GM18508 (cell line): ENCODE measurements around the gene MXD3.
"Not testable (repeated sequence)": the region's sequence is repeated elsewhere in the genome, so short reads cannot be mapped to it uniquely, and the experiment has no call there.

Source experiments
- ATAC-seq: cut with Tn5 transposase; IDR thresholded peaks from one replicate; pipeline ENCODE4 v1.9.1; 2021; ENCODE audit warnings: moderate number of reproducible peaks; ENCODE audit not compliant: insufficient read depth, unreplicated experiment

Gene MXD3

DNA sequence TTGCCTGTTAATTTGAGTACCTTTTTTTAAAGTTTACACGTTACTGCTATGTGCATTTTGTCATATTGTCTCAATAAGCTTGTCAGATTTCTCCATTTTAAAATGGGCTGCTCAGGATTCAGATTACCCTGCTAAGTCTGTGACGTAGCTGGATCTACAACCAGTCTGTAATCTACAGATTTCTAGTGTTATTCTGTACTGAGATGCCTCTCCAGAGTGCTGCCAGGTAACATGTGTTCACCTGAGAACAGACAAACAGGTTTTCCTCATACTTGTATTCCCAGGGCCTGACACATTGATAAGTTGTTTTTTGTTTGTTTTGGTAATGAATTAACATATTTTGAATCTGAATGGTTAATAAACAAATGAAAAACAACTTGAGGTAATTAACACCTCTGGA, 23.5 kb downstream of the MXD3 start:
- no peak for ATAC-seq

DNA sequence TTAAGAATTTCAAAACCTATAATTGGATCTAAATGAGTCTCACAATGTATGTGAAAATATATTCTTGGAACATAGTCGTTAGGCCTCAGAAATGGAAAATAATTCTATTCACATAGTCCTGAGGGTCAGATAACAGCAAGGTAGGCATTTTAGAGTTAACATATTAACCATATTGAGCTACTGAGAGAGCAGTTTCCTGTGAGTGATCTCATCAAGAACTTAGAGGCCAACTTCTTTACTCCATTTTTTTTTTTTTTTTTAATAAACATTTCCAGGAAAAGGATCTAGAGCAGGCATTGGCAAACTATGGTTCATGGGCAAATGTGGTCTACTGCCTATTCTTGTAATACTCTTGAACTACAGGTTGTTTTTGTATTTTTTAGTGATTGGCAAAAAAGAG, 34.8 kb downstream of the MXD3 start:
- ATAC-seq = no peak

DNA sequence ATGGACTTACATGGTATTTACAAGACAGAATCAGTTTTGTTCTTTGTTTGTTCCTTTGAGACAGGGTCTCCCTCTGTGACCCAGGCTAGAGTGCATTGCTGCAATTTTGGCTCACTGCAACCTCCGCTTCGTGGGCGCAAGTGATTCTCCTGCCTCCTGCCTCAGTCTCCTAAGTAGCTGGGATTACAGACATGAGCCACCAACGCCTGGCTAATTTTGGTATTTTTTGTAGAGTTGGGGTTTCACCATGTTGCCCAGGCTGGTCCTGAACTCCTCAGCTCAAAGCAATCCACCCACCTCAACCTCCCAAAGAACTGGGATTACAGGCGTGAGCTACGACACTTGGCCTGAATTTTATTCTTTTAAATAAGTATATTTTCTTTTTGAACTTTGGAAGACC, 35.8 kb downstream of the MXD3 start:
- no peak for ATAC-seq

DNA sequence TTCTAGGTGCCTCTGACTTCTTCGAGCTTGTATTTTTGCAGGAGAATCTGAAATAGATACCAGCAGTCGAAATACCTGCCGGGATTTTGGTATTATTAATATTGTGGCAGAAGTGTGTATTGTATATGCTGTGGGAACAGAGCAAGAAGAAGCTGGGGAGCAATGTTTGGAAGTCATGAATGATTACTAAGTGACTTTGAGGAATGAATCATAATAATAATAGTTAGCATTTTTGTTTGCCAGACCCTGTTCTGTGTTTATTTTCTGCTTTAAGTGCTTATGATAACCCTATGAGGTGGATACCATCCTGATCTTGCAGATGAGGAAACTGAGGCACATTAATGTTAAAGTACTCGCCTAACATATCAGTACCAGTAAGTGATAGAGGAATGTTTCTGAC, 40.6 kb downstream of the MXD3 start:
- no peak for ATAC-seq

DNA sequence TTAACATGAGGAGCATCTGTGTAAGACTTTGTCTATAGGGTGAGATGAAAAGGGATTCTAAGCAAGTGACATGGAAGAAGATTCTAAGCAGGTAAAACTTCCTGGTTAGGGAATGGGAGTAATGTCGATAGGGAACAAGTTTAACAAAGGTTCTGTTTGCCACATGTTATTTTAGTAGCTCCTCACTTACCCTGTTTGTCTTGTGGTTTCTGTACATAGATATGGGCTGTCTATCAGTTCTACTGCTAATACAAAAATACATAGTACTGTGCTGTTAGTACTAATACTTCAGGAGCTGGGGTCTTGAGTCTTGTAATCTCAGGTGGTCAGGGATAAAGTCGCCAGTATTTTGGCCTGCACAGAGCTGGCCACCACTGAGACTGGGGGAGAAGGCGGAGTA, 41.0 kb downstream of the MXD3 start:
- ATAC-seq = no peak

DNA sequence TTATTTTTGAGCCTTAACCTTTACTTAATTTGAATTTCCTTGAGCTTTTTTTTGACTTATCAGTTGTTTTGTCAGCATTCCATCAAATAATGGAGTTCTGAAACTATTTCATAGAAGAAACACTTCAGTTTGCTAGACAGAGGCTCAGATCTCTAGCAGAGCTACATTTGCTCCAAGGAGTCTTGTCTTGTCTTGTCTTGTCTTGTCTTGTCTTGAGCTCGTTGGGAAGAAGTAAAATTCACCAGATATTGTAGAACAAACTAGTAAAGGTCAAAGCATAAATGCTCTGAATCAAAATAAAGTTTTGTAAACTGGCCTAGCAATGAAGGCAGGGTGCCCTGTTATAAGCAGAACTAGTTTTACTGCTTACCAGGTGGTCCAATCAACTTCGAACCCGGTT, 41.7 kb downstream of the MXD3 start:
- no peak for ATAC-seq

DNA sequence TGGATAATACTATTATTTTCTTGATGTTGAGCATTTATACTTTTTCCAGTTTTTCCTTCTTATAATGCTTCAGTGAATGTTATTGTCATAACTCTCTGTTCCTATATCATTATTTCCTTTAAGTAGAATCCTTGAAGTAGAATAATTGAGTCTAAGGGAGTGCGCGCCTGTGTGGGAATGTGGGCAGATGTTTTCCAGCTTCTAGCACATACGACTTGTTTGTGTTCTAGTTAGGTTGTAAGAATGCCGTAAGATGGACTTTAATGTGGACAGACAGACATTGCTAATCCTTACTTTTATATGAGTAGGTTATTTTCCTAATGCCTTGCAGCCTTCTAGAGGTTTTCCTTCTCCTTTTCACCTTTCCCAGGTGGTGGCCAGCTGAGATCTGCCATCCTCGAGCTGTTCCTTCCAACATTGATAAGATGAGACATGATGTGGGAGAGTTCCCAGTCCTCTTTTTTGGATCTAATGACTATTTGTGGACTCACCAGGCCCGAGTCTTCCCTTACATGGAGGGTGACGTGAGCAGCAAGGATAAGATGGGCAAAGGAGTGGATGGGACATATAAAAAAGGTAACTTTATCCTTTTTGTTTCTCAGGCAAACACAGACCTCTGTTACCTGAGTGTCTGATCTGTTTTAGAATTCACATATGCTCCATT, 42.3 kb downstream of the MXD3 start:
- ATAC-seq = no peak

DNA sequence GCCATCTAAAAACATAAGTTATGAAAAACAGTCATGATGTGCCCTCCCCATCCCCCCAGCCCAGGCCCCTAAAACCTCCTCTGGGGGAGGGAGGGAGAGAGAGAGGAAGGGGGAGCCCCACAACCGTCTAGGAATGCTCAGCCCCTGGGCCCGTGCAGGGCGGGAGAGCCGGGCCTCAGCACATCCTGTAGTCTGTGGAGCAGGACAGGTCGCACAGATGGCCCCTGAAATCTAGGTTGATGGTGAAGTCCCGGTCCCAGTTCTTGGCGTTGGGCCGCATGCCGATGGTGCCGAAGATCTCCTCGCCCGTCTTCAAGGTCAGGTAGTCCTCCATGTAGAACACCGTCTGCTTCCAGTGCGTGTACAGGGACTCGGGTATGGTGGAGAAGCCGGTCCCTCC, 46.3 kb downstream of the MXD3 start:
- ATAC-seq = no peak

DNA sequence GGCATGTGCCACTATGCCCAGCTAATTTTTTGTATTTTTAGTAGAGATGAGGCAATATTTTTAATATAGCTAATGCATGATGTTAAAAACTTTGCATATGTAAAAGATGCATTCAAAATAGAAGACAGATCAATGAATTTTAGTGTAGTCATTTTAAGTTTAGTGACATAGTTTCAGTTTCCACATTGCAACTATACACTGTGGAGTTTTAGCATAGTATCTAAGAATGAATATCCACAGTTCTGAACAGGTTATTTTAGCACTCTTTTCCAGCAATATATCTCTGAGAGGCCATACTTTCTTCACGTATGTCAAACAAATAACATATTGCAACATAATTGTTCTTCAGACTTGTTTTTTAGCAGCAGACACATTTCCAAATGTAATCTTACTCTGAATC, 47.5 kb downstream of the MXD3 start:
- ATAC-seq = no peak

DNA sequence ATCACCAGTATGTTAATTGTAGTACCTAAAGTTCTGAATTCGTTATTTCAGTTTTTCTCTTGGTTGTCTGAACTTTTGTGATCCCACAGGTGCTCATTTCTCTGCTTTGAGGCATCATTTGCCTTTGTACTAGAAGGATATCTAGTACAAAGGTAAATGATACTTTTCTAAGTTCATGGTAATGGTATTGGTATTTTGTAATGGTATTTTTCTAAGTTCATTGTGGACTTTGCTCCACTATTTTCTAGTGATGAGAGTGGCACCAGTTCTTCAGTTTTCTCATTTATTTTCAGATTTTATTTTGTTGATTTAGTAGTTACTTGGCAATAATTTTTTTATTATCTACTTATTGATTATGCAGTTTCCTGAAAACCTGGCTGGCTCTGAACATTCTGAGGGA, 50.2 kb downstream of the MXD3 start:
- no peak for ATAC-seq

DNA sequence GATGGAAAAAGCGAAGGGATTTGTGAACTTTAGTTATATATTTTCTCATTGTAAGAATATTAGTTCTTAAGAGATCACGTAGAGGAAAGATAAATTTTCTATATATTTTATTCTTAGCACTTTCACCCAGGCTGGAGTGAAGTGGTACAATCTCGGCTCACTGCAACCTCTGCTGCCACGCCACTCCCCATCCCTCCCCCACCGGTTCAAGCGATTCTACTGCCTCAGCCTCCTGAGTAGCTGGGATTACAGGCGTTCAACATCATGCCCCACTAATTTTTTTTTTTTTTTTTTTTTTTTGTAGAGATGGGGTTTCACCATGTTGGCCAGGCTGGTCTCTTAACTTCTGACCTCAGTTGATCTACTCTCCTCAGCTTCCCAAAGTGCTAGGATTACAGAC, 50.7 kb downstream of the MXD3 start:
- no peak for ATAC-seq

DNA sequence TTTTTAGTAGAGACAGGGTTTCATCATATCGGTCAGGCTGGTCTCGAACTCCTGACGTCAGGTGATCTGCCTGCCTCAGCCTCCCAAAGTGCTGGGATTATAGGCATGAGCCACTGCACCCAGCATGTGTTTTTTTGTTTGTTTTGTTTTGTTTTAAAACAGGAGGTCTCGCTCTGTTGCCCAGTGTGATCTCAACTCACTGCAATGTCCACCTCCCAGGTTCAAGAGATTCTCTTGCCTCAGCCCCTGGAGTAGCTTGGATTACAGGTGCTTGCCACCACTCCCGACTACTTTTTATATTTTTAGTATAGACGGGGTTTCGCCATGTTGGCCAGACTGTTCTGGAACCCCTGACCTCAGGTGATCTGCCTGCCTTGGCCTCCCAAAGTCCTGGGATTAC, 53.0 kb downstream of the MXD3 start:
- not testable (repeated sequence) for ATAC-seq
